WTC11 (cell line): ENCODE data around the gene LIMS2. TPM values are rescaled to one million over a fixed set of nuclear protein-coding genes. Genes with fewer than 3 reads are reported as not detected.

ENCODE experiments used
- ATAC-seq: fragments of 200-7000 bp; cut with Tn5 transposase; 2 replicates; pipeline ENCODE4 v1.10.0; 2021; ENCODE audit warnings: mild to moderate bottlenecking, moderate library complexity
- CTCF ChIA-PET: fragments of 300-600 bp; sonication (Branson Sonifier 250); formaldehyde crosslinking; loops from one replicate; lab custom pipeline; 2021; ENCODE audit warnings: antibody characterized with exemption; lab: Charles Lee
- POLR2A ChIA-PET: fragments of 350-600 bp; sonication (Branson Sonifier 250); formaldehyde crosslinking; loops from one replicate; lab custom pipeline; 2021; ENCODE audit warnings: antibody characterized with exemption; lab: Charles Lee
- DNase-seq: peaks from one replicate; pipeline ENCODE4 v3.0.0; 2021; ENCODE audit warnings: low spot score
- H3K27ac Mint-ChIP-seq: 2 replicates; pipeline ENCODE4 v1.8.0; 2021; ENCODE audit warnings: mixed read lengths
- H3K27me3 Mint-ChIP-seq: 2 replicates; pipeline ENCODE4 v1.8.0; 2021; ENCODE audit warnings: low read depth, mild to moderate bottlenecking, moderate library complexity, mixed read lengths
- H3K36me3 Mint-ChIP-seq: 2 replicates; pipeline ENCODE4 v1.8.0; 2021; ENCODE audit warnings: mixed read lengths
- H3K4me1 Mint-ChIP-seq: 2 replicates; pipeline ENCODE4 v1.8.0; 2022; ENCODE audit warnings: mixed read lengths
- H3K4me3 Mint-ChIP-seq: 2 replicates; pipeline ENCODE4 v1.8.0; 2021; ENCODE audit warnings: mild to moderate bottlenecking, moderate library complexity, mixed read lengths
- H3K9me3 Mint-ChIP-seq: 2 replicates; pipeline ENCODE4 v1.8.0; 2021; ENCODE audit warnings: mixed read lengths
- CBFB ChIP-seq: sonication (generic); formaldehyde crosslinking; IDR thresholded peaks from 2 replicates; pipeline ENCODE4 v1.8.1; 2022; ENCODE audit warnings: mild to moderate bottlenecking, low read depth, missing genetic modification reagents
- CREB1 ChIP-seq: sonication (generic); formaldehyde crosslinking; IDR thresholded peaks from 2 replicates; pipeline ENCODE4 v1.8.0; 2023; ENCODE audit warnings: mild to moderate bottlenecking, missing genetic modification reagents
- ELF4 ChIP-seq: sonication (generic); formaldehyde crosslinking; IDR thresholded peaks from 2 replicates; pipeline ENCODE4 v1.8.1; 2022; ENCODE audit warnings: low read depth, mild to moderate bottlenecking, moderate library complexity, missing genetic modification reagents
- ETV6 ChIP-seq: sonication (generic); formaldehyde crosslinking; IDR thresholded peaks from 2 replicates; pipeline ENCODE4 v1.8.1; 2022; ENCODE audit warnings: mild to moderate bottlenecking, missing genetic modification reagents
- GABPB1 ChIP-seq: sonication (generic); formaldehyde crosslinking; IDR thresholded peaks from 2 replicates; pipeline ENCODE4 v1.8.1; 2023; ENCODE audit warnings: mild to moderate bottlenecking, missing genetic modification reagents
- RORB ChIP-seq: fragments of 250-450 bp; sonication (Bioruptor Pico); IDR thresholded peaks from 2 replicates; pipeline ENCODE4 v1.9.0; 2021; ENCODE audit warnings: mild to moderate bottlenecking
- SP1 ChIP-seq: sonication (generic); formaldehyde crosslinking; conservative IDR thresholded peaks from 2 replicates; pipeline ENCODE4 v1.8.1; 2022; ENCODE audit warnings: missing genetic modification reagents
- TEAD1 ChIP-seq: sonication (generic); formaldehyde crosslinking; IDR thresholded peaks from 2 replicates; pipeline ENCODE4 v1.8.0; 2022; ENCODE audit warnings: mild to moderate bottlenecking, missing genetic modification reagents
- ZNF121 ChIP-seq: sonication (generic); formaldehyde crosslinking; IDR thresholded peaks from 2 replicates; pipeline ENCODE4 v1.8.0; 2023; ENCODE audit warnings: missing genetic modification reagents
- total RNA-seq: library from RNA; stranded (reverse); gene quantifications from 3 replicates; pipeline ENCODE4 v1.2.3, GENCODE V29; 2021
- TF ChIP-seq, protein P1 (sequence below): sonication (generic); formaldehyde crosslinking; IDR thresholded peaks from 2 replicates; pipeline ENCODE4 v1.8.0; 2023; ENCODE audit warnings: missing genetic modification reagents
- TF ChIP-seq, protein P2 (sequence below): sonication (generic); formaldehyde crosslinking; IDR thresholded peaks from 2 replicates; pipeline ENCODE4 v1.8.0; 2022; ENCODE audit warnings: mild to moderate bottlenecking, missing genetic modification reagents
- TF ChIP-seq, protein P3 (sequence below): sonication (generic); formaldehyde crosslinking; IDR thresholded peaks from 2 replicates; pipeline ENCODE4 v1.8.0; 2023; ENCODE audit warnings: missing genetic modification reagents, mild to moderate bottlenecking, borderline replicate concordance
- TF ChIP-seq, protein P4 (sequence below): fragments of 250-450 bp; sonication (Bioruptor Pico); IDR thresholded peaks from 2 replicates; pipeline ENCODE4 v1.9.0; 2021; ENCODE audit warnings: mild to moderate bottlenecking, borderline replicate concordance
- TF ChIP-seq, protein P5 (sequence below): sonication (generic); formaldehyde crosslinking; IDR thresholded peaks from 2 replicates; pipeline ENCODE4 v1.8.1; 2023; ENCODE audit warnings: mild to moderate bottlenecking, missing genetic modification reagents
- TF ChIP-seq, protein P6 (sequence below): sonication (generic); formaldehyde crosslinking; conservative IDR thresholded peaks from 2 replicates; pipeline ENCODE4 v1.8.1; 2022; ENCODE audit warnings: mild to moderate bottlenecking, missing genetic modification reagents
- TF ChIP-seq, protein P7 (sequence below): sonication (generic); formaldehyde crosslinking; IDR thresholded peaks from 2 replicates; pipeline ENCODE4 v1.8.0; 2023; ENCODE audit warnings: mild to moderate bottlenecking, missing genetic modification reagents
- TF ChIP-seq, protein P8 (sequence below): fragments of 250-450 bp; sonication (Bioruptor Pico); IDR thresholded peaks from 2 replicates; pipeline ENCODE4 v1.9.0; 2021; ENCODE audit warnings: moderate library complexity, mild to moderate bottlenecking, inconsistent platforms, borderline replicate concordance

LIMS2 gene
- total RNA-seq, 1 experiment from 2014 or later: 2.4 TPM

DNA sequence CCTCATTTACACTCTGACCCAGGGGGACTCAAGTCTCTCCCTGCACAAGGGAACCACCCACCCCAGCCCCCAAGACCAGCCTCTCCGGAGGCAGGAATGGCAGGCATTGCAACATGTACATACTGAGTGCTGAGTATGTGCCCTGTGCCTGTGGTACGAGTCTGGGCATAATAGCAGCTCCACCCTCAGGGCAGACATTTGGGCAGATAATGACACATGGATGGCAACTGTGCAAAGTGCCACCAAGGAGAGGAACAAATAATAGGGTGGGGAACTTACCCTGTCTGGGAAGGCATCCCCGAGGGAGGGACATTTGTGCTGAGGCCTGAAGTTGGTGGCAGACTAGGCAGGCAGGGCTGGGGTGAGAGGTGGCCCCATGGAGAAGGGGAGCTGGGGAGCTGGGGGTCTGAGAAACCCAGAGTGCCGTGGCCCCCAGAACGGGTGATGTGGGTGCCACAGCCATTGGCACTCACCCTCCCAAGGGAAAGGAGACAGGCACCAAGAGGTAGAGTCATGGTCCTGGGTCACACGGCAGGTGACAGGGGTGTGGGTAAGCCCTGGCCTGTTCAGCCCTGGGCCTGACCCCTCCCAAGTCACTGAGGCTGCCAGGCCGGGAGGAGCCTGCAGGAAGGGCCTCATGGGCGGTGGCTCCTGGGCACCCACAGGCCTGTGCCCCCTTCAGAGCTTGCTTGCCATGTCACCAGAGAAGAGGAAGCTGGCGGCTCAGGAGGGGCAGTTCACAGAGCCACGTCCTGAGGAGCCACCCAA, 45.0 kb downstream of the LIMS2 start:
- no peak for ATAC-seq

DNA sequence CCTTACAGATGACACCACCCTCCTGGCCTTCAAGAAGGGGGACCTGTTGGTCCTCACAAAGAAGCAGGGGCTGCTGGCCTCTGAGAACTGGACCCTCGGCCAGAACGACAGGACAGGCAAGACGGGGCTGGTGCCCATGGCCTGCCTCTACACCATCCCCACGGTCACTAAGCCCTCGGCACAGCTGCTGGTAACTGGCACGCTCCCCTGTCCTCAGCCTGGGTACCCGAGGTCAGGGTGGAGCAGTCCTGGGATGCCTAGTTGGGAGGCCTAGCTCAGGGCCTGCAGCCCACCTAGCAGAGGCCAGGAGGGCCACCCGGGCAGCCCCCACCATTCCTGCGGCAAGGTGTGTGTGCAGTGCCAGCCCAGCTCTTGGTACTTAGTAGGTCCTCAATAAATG, 45.7 kb downstream of the LIMS2 start:
- POLR2A ChIA-PET: no interaction called here
- no peaks in the 10 kb centered on the region for H3K27me3 Mint-ChIP-seq
- ATAC-seq (no peak), DNase-seq (no peak)
- CTCF ChIA-PET: no interaction called here
- H3K27ac Mint-ChIP-seq: no peak overlapping the region
- no peaks in the 10 kb centered on the region for H3K4me1 Mint-ChIP-seq
- no peak overlapping the region for H3K4me3 Mint-ChIP-seq
- no peaks in the 10 kb centered on the region for H3K9me3 Mint-ChIP-seq
- H3K36me3 Mint-ChIP-seq: no peaks in the 10 kb centered on the region
- TF ChIP-seq ELF4 (CRISPR knock-in tag) (no peak), SP1 (CRISPR knock-in tag) (no peak), TEAD1 (CRISPR knock-in tag) (no peak), RORB (CRISPR knock-in tag) (no peak), GABPB1 (CRISPR knock-in tag) (no peak), ZNF121 (no peak)
- TF ChIP-seq, protein P1, sequence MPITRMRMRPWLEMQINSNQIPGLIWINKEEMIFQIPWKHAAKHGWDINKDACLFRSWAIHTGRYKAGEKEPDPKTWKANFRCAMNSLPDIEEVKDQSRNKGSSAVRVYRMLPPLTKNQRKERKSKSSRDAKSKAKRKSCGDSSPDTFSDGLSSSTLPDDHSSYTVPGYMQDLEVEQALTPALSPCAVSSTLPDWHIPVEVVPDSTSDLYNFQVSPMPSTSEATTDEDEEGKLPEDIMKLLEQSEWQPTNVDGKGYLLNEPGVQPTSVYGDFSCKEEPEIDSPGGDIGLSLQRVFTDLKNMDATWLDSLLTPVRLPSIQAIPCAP (CRISPR knock-in tag): no peak
- TF ChIP-seq, protein P2, sequence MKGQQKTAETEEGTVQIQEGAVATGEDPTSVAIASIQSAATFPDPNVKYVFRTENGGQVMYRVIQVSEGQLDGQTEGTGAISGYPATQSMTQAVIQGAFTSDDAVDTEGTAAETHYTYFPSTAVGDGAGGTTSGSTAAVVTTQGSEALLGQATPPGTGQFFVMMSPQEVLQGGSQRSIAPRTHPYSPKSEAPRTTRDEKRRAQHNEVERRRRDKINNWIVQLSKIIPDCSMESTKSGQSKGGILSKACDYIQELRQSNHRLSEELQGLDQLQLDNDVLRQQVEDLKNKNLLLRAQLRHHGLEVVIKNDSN (CRISPR knock-in tag): no peak
- TF ChIP-seq, protein P3, sequence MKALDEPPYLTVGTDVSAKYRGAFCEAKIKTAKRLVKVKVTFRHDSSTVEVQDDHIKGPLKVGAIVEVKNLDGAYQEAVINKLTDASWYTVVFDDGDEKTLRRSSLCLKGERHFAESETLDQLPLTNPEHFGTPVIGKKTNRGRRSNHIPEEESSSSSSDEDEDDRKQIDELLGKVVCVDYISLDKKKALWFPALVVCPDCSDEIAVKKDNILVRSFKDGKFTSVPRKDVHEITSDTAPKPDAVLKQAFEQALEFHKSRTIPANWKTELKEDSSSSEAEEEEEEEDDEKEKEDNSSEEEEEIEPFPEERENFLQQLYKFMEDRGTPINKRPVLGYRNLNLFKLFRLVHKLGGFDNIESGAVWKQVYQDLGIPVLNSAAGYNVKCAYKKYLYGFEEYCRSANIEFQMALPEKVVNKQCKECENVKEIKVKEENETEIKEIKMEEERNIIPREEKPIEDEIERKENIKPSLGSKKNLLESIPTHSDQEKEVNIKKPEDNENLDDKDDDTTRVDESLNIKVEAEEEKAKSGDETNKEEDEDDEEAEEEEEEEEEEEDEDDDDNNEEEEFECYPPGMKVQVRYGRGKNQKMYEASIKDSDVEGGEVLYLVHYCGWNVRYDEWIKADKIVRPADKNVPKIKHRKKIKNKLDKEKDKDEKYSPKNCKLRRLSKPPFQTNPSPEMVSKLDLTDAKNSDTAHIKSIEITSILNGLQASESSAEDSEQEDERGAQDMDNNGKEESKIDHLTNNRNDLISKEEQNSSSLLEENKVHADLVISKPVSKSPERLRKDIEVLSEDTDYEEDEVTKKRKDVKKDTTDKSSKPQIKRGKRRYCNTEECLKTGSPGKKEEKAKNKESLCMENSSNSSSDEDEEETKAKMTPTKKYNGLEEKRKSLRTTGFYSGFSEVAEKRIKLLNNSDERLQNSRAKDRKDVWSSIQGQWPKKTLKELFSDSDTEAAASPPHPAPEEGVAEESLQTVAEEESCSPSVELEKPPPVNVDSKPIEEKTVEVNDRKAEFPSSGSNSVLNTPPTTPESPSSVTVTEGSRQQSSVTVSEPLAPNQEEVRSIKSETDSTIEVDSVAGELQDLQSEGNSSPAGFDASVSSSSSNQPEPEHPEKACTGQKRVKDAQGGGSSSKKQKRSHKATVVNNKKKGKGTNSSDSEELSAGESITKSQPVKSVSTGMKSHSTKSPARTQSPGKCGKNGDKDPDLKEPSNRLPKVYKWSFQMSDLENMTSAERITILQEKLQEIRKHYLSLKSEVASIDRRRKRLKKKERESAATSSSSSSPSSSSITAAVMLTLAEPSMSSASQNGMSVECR (CRISPR knock-in tag): no peak
- TF ChIP-seq, protein P4, sequence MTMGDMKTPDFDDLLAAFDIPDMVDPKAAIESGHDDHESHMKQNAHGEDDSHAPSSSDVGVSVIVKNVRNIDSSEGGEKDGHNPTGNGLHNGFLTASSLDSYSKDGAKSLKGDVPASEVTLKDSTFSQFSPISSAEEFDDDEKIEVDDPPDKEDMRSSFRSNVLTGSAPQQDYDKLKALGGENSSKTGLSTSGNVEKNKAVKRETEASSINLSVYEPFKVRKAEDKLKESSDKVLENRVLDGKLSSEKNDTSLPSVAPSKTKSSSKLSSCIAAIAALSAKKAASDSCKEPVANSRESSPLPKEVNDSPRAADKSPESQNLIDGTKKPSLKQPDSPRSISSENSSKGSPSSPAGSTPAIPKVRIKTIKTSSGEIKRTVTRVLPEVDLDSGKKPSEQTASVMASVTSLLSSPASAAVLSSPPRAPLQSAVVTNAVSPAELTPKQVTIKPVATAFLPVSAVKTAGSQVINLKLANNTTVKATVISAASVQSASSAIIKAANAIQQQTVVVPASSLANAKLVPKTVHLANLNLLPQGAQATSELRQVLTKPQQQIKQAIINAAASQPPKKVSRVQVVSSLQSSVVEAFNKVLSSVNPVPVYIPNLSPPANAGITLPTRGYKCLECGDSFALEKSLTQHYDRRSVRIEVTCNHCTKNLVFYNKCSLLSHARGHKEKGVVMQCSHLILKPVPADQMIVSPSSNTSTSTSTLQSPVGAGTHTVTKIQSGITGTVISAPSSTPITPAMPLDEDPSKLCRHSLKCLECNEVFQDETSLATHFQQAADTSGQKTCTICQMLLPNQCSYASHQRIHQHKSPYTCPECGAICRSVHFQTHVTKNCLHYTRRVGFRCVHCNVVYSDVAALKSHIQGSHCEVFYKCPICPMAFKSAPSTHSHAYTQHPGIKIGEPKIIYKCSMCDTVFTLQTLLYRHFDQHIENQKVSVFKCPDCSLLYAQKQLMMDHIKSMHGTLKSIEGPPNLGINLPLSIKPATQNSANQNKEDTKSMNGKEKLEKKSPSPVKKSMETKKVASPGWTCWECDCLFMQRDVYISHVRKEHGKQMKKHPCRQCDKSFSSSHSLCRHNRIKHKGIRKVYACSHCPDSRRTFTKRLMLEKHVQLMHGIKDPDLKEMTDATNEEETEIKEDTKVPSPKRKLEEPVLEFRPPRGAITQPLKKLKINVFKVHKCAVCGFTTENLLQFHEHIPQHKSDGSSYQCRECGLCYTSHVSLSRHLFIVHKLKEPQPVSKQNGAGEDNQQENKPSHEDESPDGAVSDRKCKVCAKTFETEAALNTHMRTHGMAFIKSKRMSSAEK: no peak
- TF ChIP-seq, protein P5, sequence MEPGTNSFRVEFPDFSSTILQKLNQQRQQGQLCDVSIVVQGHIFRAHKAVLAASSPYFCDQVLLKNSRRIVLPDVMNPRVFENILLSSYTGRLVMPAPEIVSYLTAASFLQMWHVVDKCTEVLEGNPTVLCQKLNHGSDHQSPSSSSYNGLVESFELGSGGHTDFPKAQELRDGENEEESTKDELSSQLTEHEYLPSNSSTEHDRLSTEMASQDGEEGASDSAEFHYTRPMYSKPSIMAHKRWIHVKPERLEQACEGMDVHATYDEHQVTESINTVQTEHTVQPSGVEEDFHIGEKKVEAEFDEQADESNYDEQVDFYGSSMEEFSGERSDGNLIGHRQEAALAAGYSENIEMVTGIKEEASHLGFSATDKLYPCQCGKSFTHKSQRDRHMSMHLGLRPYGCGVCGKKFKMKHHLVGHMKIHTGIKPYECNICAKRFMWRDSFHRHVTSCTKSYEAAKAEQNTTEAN (CRISPR knock-in tag): no peak

More for the DNA sequence above, 45.0 kb downstream of the LIMS2 start:
- no peak for DNase-seq
- TF ChIP-seq, protein P6, sequence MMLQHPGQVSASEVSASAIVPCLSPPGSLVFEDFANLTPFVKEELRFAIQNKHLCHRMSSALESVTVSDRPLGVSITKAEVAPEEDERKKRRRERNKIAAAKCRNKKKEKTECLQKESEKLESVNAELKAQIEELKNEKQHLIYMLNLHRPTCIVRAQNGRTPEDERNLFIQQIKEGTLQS (CRISPR knock-in tag): no peak
- TF ChIP-seq, protein P7, sequence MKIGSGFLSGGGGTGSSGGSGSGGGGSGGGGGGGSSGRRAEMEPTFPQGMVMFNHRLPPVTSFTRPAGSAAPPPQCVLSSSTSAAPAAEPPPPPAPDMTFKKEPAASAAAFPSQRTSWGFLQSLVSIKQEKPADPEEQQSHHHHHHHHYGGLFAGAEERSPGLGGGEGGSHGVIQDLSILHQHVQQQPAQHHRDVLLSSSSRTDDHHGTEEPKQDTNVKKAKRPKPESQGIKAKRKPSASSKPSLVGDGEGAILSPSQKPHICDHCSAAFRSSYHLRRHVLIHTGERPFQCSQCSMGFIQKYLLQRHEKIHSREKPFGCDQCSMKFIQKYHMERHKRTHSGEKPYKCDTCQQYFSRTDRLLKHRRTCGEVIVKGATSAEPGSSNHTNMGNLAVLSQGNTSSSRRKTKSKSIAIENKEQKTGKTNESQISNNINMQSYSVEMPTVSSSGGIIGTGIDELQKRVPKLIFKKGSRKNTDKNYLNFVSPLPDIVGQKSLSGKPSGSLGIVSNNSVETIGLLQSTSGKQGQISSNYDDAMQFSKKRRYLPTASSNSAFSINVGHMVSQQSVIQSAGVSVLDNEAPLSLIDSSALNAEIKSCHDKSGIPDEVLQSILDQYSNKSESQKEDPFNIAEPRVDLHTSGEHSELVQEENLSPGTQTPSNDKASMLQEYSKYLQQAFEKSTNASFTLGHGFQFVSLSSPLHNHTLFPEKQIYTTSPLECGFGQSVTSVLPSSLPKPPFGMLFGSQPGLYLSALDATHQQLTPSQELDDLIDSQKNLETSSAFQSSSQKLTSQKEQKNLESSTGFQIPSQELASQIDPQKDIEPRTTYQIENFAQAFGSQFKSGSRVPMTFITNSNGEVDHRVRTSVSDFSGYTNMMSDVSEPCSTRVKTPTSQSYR (CRISPR knock-in tag): no peak
- TF ChIP-seq ETV6 (CRISPR knock-in tag) (no peak), CREB1 (CRISPR knock-in tag) (no peak), CBFB (no peak)
- TF ChIP-seq, protein P8, sequence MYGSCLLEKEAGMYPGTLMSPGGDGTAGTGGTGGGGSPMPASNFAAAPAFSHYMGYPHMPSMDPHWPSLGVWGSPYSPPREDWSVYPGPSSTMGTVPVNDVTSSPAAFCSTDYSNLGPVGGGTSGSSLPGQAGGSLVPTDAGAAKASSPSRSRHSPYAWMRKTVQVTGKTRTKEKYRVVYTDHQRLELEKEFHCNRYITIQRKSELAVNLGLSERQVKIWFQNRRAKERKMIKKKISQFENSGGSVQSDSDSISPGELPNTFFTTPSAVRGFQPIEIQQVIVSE (CRISPR knock-in tag): no peak
- TF ChIP-seq, all 79 proteins: peak for 0
- peak overlapping the region; percentile 82 for H3K27ac Mint-ChIP-seq
- no peaks in the 10 kb centered on the region for H3K9me3 Mint-ChIP-seq
- POLR2A ChIA-PET: no interaction called here
- CTCF ChIA-PET: no interaction called here
- no peaks in the 10 kb centered on the region for H3K4me1 Mint-ChIP-seq
- H3K36me3 Mint-ChIP-seq: no peaks in the 10 kb centered on the region
- no peak overlapping the region for H3K4me3 Mint-ChIP-seq
- no peaks in the 10 kb centered on the region for H3K27me3 Mint-ChIP-seq
